ENCODE results near the gene ZBED3. TPM values are rescaled to one million over a fixed set of nuclear protein-coding genes. Genes with fewer than 3 reads are reported as not detected.
A peak's percentile ranks its signal among the peaks of the same experiment; 100 is the strongest.

Gene ZBED3
- total RNA-seq, 4 donors from 2014 or later: 0.53 to 1.2 (median 0.94) TPM

DNA sequence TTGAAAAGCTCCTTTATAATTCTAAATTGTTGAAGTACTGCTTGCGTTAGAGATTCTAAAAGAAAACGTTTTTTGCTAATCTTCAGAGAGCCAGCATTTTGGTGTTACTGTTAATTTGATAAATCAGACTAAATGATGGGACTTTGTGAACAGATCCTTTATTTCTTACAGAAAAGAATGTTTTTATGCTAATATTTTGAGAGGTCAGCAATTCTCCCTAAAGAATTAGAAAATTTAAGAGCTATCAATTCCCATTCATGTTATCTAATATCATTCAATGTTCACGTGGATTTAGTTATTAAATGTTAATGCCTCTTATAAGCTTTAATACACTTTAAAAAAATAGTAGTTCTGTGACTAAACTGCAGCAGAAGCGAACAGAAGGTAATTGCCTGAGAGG, 54.5 kb downstream of the ZBED3 start:
- no peak overlapping the region for H3K4me3 ChIP-seq
- H3K27me3 ChIP-seq: no peaks in the 10 kb centered on the region
- H3K9me3 ChIP-seq: no peaks in the 10 kb centered on the region
- TF ChIP-seq POLR2A (IDR thresholded peaks at IDR 0.05): no peak
- TF ChIP-seq, protein P1, sequence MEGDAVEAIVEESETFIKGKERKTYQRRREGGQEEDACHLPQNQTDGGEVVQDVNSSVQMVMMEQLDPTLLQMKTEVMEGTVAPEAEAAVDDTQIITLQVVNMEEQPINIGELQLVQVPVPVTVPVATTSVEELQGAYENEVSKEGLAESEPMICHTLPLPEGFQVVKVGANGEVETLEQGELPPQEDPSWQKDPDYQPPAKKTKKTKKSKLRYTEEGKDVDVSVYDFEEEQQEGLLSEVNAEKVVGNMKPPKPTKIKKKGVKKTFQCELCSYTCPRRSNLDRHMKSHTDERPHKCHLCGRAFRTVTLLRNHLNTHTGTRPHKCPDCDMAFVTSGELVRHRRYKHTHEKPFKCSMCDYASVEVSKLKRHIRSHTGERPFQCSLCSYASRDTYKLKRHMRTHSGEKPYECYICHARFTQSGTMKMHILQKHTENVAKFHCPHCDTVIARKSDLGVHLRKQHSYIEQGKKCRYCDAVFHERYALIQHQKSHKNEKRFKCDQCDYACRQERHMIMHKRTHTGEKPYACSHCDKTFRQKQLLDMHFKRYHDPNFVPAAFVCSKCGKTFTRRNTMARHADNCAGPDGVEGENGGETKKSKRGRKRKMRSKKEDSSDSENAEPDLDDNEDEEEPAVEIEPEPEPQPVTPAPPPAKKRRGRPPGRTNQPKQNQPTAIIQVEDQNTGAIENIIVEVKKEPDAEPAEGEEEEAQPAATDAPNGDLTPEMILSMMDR (IDR thresholded peaks at IDR 0.05 in 4 of 5, conservative IDR thresholded peaks at IDR 0.05 in 1 of 5): no peak
- ATAC-seq (no peak), DNase-seq (no peak)
- in situ Hi-C loops (cut with MboI; ENCODE audit: low sequenced_read_pairs in 4 of 4) (no loop called here), intact Hi-C loops (cut with DNase I; ENCODE audit: low total_unique reads) (loop anchor here (5.0 kb wide), 1 partner anchor 55 kb away; the partner anchor contains the start of gene ZBED3)
- no peak overlapping the region for H3K27ac ChIP-seq
- peaks cover 16 to 21% of the 10 kb centered on the region in 2 donors for H3K4me1 ChIP-seq
- peaks cover 0 to 32% of the 10 kb centered on the region in 2 donors for H3K36me3 ChIP-seq

DNA sequence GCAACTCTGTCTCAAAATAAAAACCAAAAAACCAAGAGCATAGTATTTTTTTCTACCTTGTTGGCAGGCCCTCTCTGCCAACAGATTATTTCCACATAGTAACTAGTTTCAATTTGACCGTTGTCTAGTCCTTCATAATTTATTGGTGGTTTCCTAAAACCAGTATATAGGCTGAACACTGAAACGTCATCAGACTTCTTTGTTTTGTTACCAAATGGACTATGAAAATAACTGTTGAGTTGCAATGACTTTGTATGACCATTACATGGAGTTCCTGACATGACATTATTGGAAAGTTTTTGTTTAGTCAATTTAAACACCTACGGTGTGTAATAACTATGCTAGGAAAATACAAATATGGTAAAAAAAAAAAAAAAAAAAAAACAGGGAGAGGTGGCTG, 55.2 kb downstream of the ZBED3 start:
- in situ Hi-C loops (cut with MboI; ENCODE audit: low sequenced_read_pairs in 4 of 4) (no loop called here), intact Hi-C loops (cut with DNase I; ENCODE audit: low total_unique reads) (loop anchor here (2.0 to 5.0 kb wide), 2 partner anchors 55 to 461 kb away; partner anchors contain the start of genes WDR41 and ZBED3)
- peaks cover 16 to 21% of the 10 kb centered on the region in 2 donors for H3K4me1 ChIP-seq
- TF ChIP-seq, protein P1 (IDR thresholded peaks at IDR 0.05 in 4 of 5, conservative IDR thresholded peaks at IDR 0.05 in 1 of 5): no peak
- TF ChIP-seq POLR2A (IDR thresholded peaks at IDR 0.05): no peak
- H3K9me3 ChIP-seq: no peaks in the 10 kb centered on the region
- no peak overlapping the region for H3K27ac ChIP-seq
- ATAC-seq (no peak), DNase-seq (no peak)
- peak overlapping the region in 1 of 4 donors; percentile 88 for H3K4me3 ChIP-seq
- H3K27me3 ChIP-seq: no peaks in the 10 kb centered on the region
- H3K36me3 ChIP-seq: peaks cover 0 to 25% of the 10 kb centered on the region in 2 donors

DNA sequence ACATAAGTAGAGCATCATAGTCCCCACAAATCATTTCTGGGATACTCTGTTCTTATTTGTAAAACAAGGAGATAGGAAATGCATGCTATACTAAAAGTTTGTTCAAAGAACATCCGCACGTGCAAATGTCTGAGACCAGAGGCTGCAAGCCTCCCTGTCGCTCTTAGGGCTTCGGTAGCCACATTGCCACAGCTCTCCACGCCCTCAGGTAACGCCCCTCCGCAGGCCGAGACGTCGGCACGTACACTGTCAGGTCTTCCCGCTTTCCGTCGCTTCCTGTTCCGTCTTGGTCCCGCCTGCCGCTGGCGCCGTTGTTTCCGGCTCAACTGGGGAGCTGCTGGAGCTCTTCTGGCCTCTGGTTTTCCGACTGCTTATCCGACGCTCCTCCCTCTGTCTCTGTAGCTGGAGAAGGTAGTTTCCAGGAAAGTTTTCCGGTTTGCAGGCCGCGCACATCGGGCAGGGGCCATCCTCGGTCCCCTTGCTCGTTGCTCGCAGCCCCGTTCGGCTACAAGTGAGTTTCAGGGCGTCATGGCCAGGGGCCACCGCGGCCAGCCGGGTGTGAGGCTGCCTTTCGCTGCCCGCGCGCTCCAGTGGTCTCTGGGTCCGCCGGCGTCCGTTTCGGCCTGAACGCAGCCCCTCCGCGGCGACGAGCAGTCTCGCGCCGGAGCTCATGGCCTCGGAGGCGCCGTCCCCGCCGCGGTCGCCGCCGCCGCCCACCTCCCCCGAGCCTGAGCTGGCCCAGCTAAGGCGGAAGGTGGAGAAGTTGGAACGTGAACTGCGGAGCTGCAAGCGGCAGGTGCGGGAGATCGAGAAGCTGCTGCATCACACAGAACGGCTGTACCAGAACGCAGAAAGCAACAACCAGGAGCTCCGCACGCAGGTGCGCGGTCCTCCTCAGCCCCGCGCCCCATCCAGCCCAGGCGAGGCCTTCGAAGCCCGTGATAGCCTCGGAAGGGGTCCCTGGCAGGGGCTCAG, 56.7 kb downstream of the ZBED3 start, which contains the start of gene AGGF1:
Gene AGGF1 (plus strand): TSS at position 308 of the 975 bp plus-strand sequence. CDS start 363 bp downstream, at position 671.
- in situ Hi-C loops (cut with MboI; ENCODE audit: low sequenced_read_pairs in 4 of 4) (no loop called here), intact Hi-C loops (cut with DNase I; ENCODE audit: low total_unique reads) (loop anchor here (2.0 to 5.0 kb wide), 2 partner anchors 57 to 462 kb away; partner anchors contain the start of genes WDR41 and ZBED3)

DNA sequence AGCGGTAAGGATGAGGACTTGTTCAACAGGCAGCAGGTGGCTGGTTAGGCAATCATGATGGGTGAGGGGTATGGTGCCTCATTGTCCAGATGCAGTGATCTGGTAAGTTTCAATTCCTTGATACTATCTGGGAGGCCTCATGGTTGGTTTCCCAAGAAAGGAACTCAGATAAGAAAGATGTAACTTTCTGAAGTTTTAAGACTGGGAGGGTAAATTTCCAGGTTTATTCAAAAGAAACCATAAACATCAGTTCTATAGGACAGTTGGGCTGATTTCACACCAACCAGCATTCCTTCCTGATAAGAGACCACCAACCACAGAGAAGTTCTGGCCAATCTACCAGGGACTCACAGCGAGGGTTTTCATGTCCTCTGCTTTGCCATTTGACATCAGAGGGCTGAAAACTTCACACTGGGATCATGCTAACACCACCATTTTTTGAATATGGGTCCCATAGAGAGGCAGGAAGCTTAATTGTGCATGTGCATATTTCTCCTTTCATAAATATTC, 57.7 kb downstream of the ZBED3 start:
- no peak for DNase-seq
- ATAC-seq: no peak
- intact Hi-C loops (cut with DNase I; ENCODE audit: low total_unique reads) (no loop called here), in situ Hi-C loops (cut with MboI; ENCODE audit: low sequenced_read_pairs in 4 of 4) (no loop called here)
- Histone ChIP-seq H3K4me3 (peak overlapping the region; percentile 72 to 95 (median 89)), H3K27ac (peak overlapping the region; percentile 81 to 90 (median 88)), H3K9me3 (no peaks in the 10 kb centered on the region), H3K27me3 (no peaks in the 10 kb centered on the region), H3K36me3 (peaks cover 0 to under 1% of the 10 kb centered on the region in 2 donors), H3K4me1 (peaks cover 16 to 21% of the 10 kb centered on the region in 2 donors)
- TF ChIP-seq, protein P1 (IDR thresholded peaks at IDR 0.05 in 4 of 5, conservative IDR thresholded peaks at IDR 0.05 in 1 of 5): no peak
- no peak for TF ChIP-seq POLR2A (IDR thresholded peaks at IDR 0.05)

More for the DNA sequence above, 56.7 kb downstream of the ZBED3 start, which contains the start of gene AGGF1:
- Histone ChIP-seq H3K27ac (peak within 1 kb of the TSS; percentile 81 to 90 (median 88)), H3K4me1 (peaks cover 16 to 21% of the 10 kb centered on the region in 2 donors), H3K36me3 (peaks cover 0 to 10% of the 10 kb centered on the region in 2 donors), H3K4me3 (peak within 1 kb of the TSS; percentile 72 to 95 (median 89)), H3K27me3 (no peaks in the 10 kb centered on the region), H3K9me3 (no peaks in the 10 kb centered on the region)
- DNase-seq: peak; percentile 82 to 88
- ATAC-seq: peak; percentile 99
- TF ChIP-seq POLR2A (IDR thresholded peaks at IDR 0.05): peak; percentile 31 to 66
- TF ChIP-seq, protein P1 (IDR thresholded peaks at IDR 0.05 in 4 of 5, conservative IDR thresholded peaks at IDR 0.05 in 1 of 5): no peak

Measured in gastrocnemius medialis (tissue), 4 donors.